Endothelial cell of umbilical vein (primary cell): ENCODE data around the gene CXXC4. TPM values are rescaled to one million over a fixed set of nuclear protein-coding genes. Genes with fewer than 3 reads are reported as not detected.

Experiments used
- BruUV-seq: library from RNA; stranded (reverse); fragments of 400-500 nt; replicated peaks from 2 replicates; lab custom pipeline; 2021; lab: Mats Ljungman, UMichigan
- CTCF ChIA-PET: fragments of 300-600, 350-600 bp; sonication (Branson Sonifier 250); formaldehyde crosslinking; loops from one replicate; lab custom pipeline; 2021; ENCODE audit warnings: antibody characterized with exemption, inconsistent platforms; lab: Charles Lee
- POLR2A ChIA-PET: fragments of 300-600, 350-600 bp; sonication (Branson Sonifier 250); formaldehyde crosslinking; loops from one replicate; lab custom pipeline; 2021; ENCODE audit warnings: antibody characterized with exemption, inconsistent platforms; lab: Charles Lee
- DNase-seq: peaks from one replicate; pipeline ENCODE4 v3.0.0-alpha.2; 2011; ENCODE audit warnings: low read depth, low spot score
- FAIRE-seq: peaks from 2 replicates; lab custom pipeline; 2011; peaks lifted over from hg19 to GRCh38; lab: Jason Lieb, UNC
- H2AFZ ChIP-seq: 2 replicates; pipeline ENCODE4 v1.6.0; 2012; ENCODE audit warnings: low read depth, low read length, control low read depth, inconsistent platforms
- H3K27ac ChIP-seq: 2 replicates; pipeline ENCODE4 v1.5.1; 2011; ENCODE audit warnings: low read depth, mild to moderate bottlenecking, control low read depth, low read length, moderate library complexity; ENCODE audit not compliant: insufficient read depth
- H3K27me3 ChIP-seq, 2 experiments: 2 replicates each; pipeline versions ENCODE4 v1.6.0 to v1.6.1; 2011; ENCODE audit warnings: low read length in 2 of 2, mixed read lengths in 1 of 2; ENCODE audit not compliant: control insufficient read depth in 2 of 2, insufficient read depth in 2 of 2
- H3K36me3 ChIP-seq, 2 experiments: 2 replicates in 1 of 2; 3 replicates in 1 of 2; pipeline ENCODE4 v1.5.1; 2011; ENCODE audit warnings: low read length in 2 of 2, mild to moderate bottlenecking in 1 of 2, moderate library complexity in 1 of 2; ENCODE audit not compliant: control insufficient read depth in 2 of 2, insufficient read depth in 2 of 2; ENCODE audit errors: extremely low read depth in 1 of 2
- H3K4me1 ChIP-seq: 3 replicates; pipeline ENCODE4 v1.5.1; 2011; ENCODE audit warnings: mild to moderate bottlenecking, low read length; ENCODE audit not compliant: control insufficient read depth, insufficient read depth; ENCODE audit errors: extremely low read depth
- H3K4me2 ChIP-seq: 2 replicates; pipeline ENCODE4 v1.6.1; 2011; ENCODE audit warnings: low read length, control low read depth, mixed read lengths; ENCODE audit not compliant: insufficient read depth
- H3K4me3 ChIP-seq, 3 experiments: fragments of 200-600 bp in 1 of 3; sonication (generic), shearing (Covaris generic) in 1 of 3; replicated peaks in 1 of 3; 2 replicates each; pipeline ENCODE4 v1.5.1; 2011 to 2016; ENCODE audit warnings: control low read depth in 3 of 3, low read length in 3 of 3, mild to moderate bottlenecking in 2 of 3, inconsistent platforms in 1 of 3, low read depth in 1 of 3, moderate library complexity in 1 of 3; ENCODE audit not compliant: insufficient read depth in 1 of 3
- H3K79me2 ChIP-seq: 2 replicates; pipeline ENCODE4 v1.6.0; 2012; ENCODE audit warnings: low read length, inconsistent platforms; ENCODE audit not compliant: control insufficient read depth, insufficient read depth
- H3K9ac ChIP-seq: replicated peaks from 2 replicates; pipeline ENCODE3; 2011; ENCODE audit warnings: low read length, control low read depth; ENCODE audit not compliant: insufficient read depth; ENCODE audit errors: extremely low read depth
- H3K9me1 ChIP-seq: replicated peaks from 3 replicates; pipeline ENCODE4 v1.6.0; 2011; ENCODE audit warnings: mild to moderate bottlenecking, low read length; ENCODE audit not compliant: control insufficient read depth, insufficient read depth; ENCODE audit errors: extremely low read depth
- H3K9me3 ChIP-seq: replicated peaks from 2 replicates; pipeline ENCODE4 v1.5.1; 2012; ENCODE audit warnings: low read length, inconsistent platforms; ENCODE audit not compliant: control insufficient read depth, insufficient read depth
- H4K20me1 ChIP-seq: replicated peaks from 2 replicates; pipeline ENCODE3; 2011; ENCODE audit warnings: mild to moderate bottlenecking, low read length; ENCODE audit not compliant: control insufficient read depth, insufficient read depth; ENCODE audit errors: extremely low read depth
- EZH2 ChIP-seq: IDR thresholded peaks from 2 replicates; pipeline ENCODE4 v1.6.1; 2012; ENCODE audit warnings: borderline replicate concordance, low read depth, mild to moderate bottlenecking, moderate library complexity, low read length, inconsistent platforms; ENCODE audit not compliant: severe bottlenecking
- FOS ChIP-seq: IDR thresholded peaks from 2 replicates; pipeline ENCODE4 v1.6.1; 2011; ENCODE audit warnings: mild to moderate bottlenecking, low read length, moderate library complexity, borderline replicate concordance; ENCODE audit not compliant: insufficient read depth
- GATA2 ChIP-seq: IDR thresholded peaks from 2 replicates; pipeline ENCODE4 v1.7.0; 2011; ENCODE audit warnings: low read depth, mild to moderate bottlenecking, moderate library complexity, mixed read lengths, low read length; ENCODE audit not compliant: insufficient read length, insufficient read depth
- JUN ChIP-seq: IDR thresholded peaks from 2 replicates; pipeline ENCODE4 v1.6.1; 2011; ENCODE audit warnings: borderline replicate concordance, low read depth; ENCODE audit not compliant: insufficient read length, insufficient read depth
- MYC ChIP-seq: IDR thresholded peaks from one replicate; pipeline ENCODE4 v1.6.1; 2011; ENCODE audit warnings: mild to moderate bottlenecking, low read depth, low read length
- POLR2A ChIP-seq: IDR thresholded peaks from 2 replicates; pipeline ENCODE4 v1.6.1; 2012; ENCODE audit warnings: low read depth, mild to moderate bottlenecking, control low read depth, low read length
- POLR2AphosphoS5 ChIP-seq: IDR thresholded peaks from 2 replicates; pipeline ENCODE4 v1.6.1; 2012; ENCODE audit warnings: low read depth, mild to moderate bottlenecking, control low read depth, low read length, moderate library complexity; ENCODE audit not compliant: insufficient read depth
- dilution Hi-C: fragments of 300-500 bp; cut with MboI; formaldehyde crosslinking; loops from one replicate; pipeline ENCODE4 v1.15.0; 2019; ENCODE audit warnings: low sequenced_read_pairs; ENCODE audit not compliant: extremely low pct_ligation_motif_present
- intact Hi-C: fragments of 100-400 bp; cut with micrococcal nuclease; formaldehyde crosslinking; loops from one replicate; pipeline ENCODE4 v1.10.0; 2022
- polyA plus RNA-seq, 4 experiments: library from polyadenylated mRNA; depleted of rRNA in 3 of 4; stranded (reverse) in 3 of 4; unstranded in 1 of 4; fragments of >200 nt; gene quantifications; 2 replicates each; pipeline versions ENCODE4 v1.2.1 to v1.2.3, GENCODE V29; 2011 to 2012; ENCODE audit warnings: missing spikeins in 1 of 4
- total RNA-seq: library from RNA; stranded (reverse); gene quantifications from 2 replicates; pipeline ENCODE4 v1.2.3, GENCODE V29; 2021
- TF ChIP-seq, protein P1 (sequence below): IDR thresholded peaks from 2 replicates; pipeline ENCODE4 v1.6.1; 2011; ENCODE audit not compliant: insufficient read depth, insufficient read length
- TF ChIP-seq, protein P2 (sequence below), 2 donors: IDR thresholded peaks; 1 replicate in 1 of 2; 2 replicates in 1 of 2; pipeline ENCODE4 v1.5.1; 2011; ENCODE audit warnings: low read length in 2 of 2, mild to moderate bottlenecking in 2 of 2, moderate library complexity in 2 of 2, control low read depth in 1 of 2, inconsistent platforms in 1 of 2, low read depth in 1 of 2; ENCODE audit not compliant: insufficient read depth in 1 of 2; ENCODE audit errors: extremely low read depth in 1 of 2

Gene CXXC4
- total and polyA plus RNA-seq, 2 donors (not counting 3 experiments of a cell fraction or from before 2014, with no cell fraction given): not detected

DNA sequence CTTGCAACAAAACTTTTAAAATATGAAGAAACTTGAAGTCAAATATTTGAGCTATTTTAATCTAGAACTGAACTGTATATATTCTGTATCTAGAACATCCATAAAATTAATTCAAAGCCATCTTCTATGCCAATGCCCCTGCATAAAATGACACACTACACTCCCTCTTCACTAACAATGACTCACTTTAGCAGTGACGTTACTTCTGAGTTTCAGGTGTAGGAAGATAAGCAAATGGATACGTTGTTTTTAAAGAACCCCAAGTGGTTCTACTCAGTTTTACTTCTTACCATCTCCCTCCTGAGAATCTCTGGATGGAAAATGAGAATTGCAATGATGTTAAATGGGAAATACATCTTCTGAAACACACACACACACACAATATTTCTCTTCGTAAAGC is 45.2 kb downstream of the CXXC4 start:
- FAIRE-seq (no peak), DNase-seq (no peak)
- no peak for TF ChIP-seq FOS
- no peak for TF ChIP-seq POLR2AphosphoS5
- no peak for TF ChIP-seq POLR2A
- TF ChIP-seq, protein P1, sequence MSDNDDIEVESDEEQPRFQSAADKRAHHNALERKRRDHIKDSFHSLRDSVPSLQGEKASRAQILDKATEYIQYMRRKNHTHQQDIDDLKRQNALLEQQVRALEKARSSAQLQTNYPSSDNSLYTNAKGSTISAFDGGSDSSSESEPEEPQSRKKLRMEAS: no peak
- TF ChIP-seq EZH2: no peak
- no peak for TF ChIP-seq JUN
- TF ChIP-seq GATA2: no peak
- no peak for TF ChIP-seq MYC
- TF ChIP-seq, protein P2, sequence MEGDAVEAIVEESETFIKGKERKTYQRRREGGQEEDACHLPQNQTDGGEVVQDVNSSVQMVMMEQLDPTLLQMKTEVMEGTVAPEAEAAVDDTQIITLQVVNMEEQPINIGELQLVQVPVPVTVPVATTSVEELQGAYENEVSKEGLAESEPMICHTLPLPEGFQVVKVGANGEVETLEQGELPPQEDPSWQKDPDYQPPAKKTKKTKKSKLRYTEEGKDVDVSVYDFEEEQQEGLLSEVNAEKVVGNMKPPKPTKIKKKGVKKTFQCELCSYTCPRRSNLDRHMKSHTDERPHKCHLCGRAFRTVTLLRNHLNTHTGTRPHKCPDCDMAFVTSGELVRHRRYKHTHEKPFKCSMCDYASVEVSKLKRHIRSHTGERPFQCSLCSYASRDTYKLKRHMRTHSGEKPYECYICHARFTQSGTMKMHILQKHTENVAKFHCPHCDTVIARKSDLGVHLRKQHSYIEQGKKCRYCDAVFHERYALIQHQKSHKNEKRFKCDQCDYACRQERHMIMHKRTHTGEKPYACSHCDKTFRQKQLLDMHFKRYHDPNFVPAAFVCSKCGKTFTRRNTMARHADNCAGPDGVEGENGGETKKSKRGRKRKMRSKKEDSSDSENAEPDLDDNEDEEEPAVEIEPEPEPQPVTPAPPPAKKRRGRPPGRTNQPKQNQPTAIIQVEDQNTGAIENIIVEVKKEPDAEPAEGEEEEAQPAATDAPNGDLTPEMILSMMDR (IDR thresholded peaks at IDR 0.05; ENCODE audit: extremely low read depth in 1 of 2, insufficient read depth in 1 of 2, low read depth in 1 of 2, low read length in 2 of 2): no peak
- no TSS peak for BruUV-seq
- no peaks in the 10 kb centered on the region for H3K9me1 ChIP-seq
- H3K9me3 ChIP-seq: no peaks in the 10 kb centered on the region
- no peaks in the 10 kb centered on the region for H3K36me3 ChIP-seq
- no peaks in the 10 kb centered on the region for H4K20me1 ChIP-seq
- no peak overlapping the region for H3K27ac ChIP-seq
- H3K4me3 ChIP-seq: no peak overlapping the region
- H3K27me3 ChIP-seq: no peaks in the 10 kb centered on the region
- intact Hi-C loops (no loop called here), dilution Hi-C loops (no loop called here)
- H3K79me2 ChIP-seq: no peaks in the 10 kb centered on the region
- H3K4me2 ChIP-seq: no peak overlapping the region
- ChIA-PET CTCF (no interaction called here), POLR2A (no interaction called here)
- no peak overlapping the region for H3K9ac ChIP-seq
- no peaks in the 10 kb centered on the region for H3K4me1 ChIP-seq
- H2AFZ ChIP-seq: no peak overlapping the region
